Kidney tubule cell (primary cell): ENCODE measurements around the gene DCAF5.
"Not testable (repeated sequence)": the region's sequence is repeated elsewhere in the genome, so short reads cannot be mapped to it uniquely, and the experiment has no call there.

ENCODE experiments used
- DNase-seq: peaks from one replicate; pipeline ENCODE4 v3.0.0-alpha.2; 2018; ENCODE audit warnings: low spot score

The DCAF5 gene

DNA sequence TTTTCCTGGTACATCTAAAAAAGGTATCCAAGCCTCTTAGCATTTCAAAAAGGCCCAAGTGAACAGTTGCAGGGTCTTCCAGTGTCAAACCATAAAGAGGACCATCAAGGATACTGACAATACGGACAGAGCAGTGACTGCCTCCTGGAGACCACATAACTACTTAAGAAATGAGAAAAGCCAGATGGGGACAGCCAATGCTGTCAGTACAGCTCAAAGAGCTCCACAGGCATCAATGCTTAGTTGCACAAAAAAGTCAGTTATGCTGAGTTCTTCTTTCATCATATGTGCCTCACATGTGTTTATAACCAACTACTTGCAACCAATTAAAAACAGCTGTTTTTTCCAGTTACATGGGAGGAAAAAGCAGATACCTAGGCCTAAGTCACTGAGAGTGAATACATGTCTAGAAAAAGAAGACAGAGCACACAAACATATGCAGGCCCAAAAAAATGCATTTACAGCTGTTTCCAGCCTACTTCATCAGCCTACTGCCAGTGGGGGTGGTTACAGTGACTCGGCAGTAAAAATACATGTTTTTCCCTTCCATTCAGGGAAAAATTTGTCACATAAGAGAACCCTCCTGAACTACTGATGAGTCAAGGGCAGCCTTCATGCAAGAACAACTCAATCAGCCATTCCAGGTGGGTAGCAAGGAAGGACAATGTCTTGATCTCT lies 84.0 kb downstream of the DCAF5 start:
- DNase-seq: peak; percentile 81

DNA sequence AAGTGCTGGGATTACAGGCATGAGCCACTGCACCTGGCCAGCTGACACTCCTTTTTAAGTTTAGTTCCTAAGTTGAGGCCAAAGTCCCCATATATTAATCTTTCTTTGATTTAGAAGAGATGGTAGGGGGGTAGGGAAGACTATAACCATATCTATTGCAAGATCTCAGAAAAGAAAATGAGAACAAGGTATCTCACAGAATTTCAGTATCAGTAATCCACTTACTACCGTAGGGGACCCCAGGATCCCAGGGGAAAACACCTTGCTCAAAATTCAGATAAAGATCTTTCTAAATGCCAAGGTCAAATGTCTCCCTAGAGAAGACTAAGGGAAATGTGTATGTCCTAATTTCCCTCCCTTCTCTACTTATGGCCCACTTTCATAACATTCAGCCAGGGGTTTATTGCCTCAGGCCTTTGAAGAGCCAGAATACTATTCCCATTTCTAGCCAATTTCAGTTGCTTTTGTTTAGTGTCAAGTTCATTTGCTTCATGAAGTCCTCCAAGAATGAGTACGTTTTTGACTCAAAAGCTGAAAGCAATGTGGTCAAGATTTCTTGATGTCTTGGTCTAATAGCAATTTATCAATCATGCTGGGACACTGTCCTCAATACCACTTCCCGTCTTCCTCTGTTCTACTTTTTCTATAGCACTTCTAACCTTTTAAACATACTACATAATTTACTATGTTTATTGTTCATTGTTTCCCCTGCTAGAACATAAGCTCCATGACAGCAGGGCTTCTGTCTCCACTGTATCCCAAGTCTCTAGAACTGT lies 86.3 kb downstream of the DCAF5 start:
- no peak for DNase-seq

DNA sequence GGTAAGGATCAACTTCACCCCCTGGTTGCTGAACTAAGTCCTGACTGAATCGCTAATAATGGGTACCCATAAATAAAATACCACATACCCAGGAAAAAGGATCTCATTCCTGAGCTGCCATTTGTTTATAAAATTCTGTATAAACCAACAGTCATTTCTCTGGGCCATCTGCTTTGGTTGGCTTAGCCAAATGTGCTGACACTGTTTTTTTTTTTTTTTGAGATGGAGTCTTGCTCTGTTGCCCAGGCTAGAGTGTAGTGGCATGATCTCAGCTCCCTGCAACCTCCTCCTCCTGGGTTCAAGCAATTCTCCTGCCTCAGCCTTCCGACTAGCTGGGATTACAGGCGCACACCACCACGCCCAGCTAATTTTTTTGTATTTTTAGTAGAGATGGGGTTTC lies 87.0 kb downstream of the DCAF5 start:
- DNase-seq: not testable (repeated sequence)

GRCh38 chr14:69064596-69064995 lies 88.3 kb downstream of the DCAF5 start:
- no peak for DNase-seq

DNA sequence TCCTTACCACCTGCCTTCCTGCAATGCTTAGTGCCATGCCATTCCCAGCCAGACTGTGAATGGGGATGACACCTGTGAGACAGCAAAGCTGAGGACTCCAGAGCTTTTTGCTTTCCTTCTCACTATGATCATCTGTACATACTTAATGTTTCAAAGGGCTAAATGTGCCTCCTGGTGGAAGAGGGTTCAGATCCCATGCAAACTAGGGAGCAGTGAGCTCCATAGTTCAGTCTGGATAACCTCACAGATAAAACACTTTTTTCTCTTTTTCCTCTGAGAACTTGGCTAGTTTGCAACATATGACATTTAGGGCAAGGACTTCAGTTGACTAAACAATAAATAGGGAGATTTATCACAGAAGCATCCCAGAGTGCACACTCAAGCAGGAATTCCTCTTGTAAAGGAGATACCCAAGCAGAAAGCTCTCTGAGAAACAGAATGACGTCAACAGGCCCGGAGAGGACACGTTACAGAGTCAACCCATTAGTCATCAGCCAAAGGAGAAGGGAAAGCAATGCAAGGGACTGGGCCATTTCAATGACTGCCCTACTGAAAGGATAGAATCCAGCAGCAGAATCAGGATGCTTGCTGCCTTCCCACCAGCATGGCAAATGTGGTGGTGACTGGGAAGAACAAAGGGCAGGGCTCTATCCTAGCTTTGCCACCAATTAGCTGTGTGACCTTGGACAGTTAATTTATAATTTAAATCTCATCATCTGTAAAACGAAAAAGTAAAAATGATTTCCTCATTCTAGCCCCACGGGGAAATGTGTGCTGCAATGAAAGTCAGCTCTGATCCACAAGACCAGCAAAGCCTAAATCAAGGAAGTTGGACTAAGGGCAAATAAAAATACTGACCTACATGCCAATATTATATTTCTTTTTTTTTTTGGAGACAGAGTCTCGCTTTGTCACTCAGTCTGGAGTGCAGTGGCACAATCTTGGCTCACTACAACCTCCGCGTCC lies 93.0 kb downstream of the DCAF5 start:
- peak; percentile 73 for DNase-seq

- peak; percentile 55 for DNase-seq
Measured at GRCh38 chr14:69055999-69056788, 96.7 kb downstream of the DCAF5 start.

GRCh38 chr14:69055125-69055524 lies 97.8 kb downstream of the DCAF5 start:
- peak; percentile 79 for DNase-seq

DNA sequence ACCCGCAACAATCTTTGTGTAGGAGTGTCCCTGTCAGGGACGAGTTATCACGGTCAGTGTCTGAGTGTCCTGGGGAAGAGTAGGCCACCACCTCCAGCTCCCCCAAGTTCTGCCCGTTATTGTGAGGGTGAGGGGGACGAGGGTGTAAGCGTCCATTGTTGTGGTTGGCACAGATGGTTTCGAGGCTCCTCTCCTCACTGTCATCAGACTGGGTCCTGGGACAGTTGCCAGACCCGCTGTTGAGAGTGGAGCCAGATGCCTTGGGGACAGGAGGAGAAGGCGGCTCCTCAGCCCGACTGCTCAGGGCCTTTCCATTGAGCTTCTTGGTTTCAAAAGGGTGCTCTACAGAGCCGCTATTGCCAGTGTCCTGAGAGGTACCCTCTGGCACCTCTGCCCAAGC lies 98.9 kb downstream of the DCAF5 start:
- DNase-seq: no peak

GRCh38 chr14:69052181-69052601 lies 100.7 kb downstream of the DCAF5 start:
- no peak for DNase-seq

DNA sequence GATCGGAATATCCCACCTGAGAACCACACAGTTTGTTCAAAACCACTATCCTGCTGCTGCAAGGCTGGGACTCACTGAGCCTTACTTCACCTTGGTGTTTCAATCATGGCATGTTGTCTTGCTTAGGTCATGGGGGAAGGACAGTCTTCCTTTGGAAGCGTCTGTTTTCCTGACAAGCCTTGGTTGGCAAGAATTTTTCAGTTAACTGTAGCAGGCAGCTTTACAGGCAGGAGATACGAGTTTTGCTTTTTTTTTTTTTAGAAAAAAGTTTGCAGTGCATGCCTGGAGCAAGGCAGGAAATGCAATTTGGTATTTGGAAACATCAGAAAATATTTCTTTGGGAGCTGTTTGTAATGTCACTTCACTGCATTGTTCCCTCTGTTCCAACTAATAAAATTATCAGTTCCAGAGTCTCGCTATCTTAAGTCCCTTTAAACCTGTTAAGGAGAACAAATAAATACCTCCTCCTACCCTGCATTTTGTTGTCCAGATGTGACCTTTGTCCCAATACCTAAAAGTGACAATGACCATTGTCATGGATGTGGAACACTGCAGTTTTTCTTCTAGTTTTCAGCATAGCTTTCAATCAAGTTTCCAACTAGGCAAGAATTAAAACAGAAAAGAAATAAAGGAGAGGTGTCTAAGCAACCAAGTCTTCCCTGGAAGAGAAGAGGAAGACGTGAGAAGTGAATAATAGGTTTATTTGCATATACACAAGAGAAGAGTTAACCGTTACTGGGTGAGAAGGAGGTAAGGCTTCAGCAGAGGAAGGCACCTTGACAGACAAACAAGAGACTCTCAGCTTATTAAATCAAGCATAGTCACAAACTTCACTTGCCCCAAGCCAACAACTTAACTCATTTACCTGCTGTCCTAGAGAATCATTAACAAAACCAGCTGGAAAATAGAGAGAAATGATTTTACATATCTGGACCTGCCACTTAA lies 102.4 kb downstream of the DCAF5 start:
- peak; percentile 24 for DNase-seq

DNA sequence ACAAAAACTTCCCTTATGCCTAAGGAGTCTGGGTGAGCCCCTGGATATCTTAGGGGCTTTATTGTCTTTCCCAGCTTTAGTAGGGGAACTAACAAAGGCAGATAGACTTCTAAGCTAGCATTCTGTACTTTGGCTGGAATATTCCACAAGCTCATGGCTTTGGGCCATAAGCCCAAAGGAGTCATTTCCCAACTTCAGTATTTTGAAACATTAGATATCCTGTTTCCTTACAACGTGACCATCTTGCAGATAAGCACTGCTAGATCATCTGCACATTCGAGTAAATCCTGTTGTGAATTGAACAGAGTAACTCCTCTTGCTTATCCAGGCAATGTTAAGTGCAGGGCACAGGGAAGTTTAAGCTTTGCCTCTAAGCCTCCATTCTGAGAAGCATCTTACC lies 103.2 kb downstream of the DCAF5 start:
- no peak for DNase-seq

- peak; percentile 53 for DNase-seq
Measured at GRCh38 chr14:69048456-69048855, 104.5 kb downstream of the DCAF5 start.

DNA sequence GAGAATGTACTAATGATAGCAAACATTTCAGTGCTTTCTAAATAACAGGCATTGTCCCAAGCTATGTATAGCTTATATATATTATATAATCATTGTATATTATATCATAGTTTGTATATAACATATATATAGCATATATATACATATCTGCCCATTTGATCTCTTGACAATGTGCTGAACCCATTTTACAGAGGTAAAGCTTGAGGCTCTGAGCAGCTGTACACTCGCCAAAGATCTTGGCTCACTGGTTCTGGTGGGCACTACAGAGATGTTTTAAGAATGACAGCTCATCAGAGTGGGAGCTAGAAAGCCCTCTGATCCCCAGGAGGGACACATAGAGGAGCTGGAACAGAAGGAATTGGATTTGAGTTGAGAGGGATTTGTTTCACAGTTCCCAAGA lies 105.7 kb downstream of the DCAF5 start:
- DNase-seq: no peak

GRCh38 chr14:69046476-69046860 lies 106.5 kb downstream of the DCAF5 start:
- DNase-seq: peak; percentile 14

DNA sequence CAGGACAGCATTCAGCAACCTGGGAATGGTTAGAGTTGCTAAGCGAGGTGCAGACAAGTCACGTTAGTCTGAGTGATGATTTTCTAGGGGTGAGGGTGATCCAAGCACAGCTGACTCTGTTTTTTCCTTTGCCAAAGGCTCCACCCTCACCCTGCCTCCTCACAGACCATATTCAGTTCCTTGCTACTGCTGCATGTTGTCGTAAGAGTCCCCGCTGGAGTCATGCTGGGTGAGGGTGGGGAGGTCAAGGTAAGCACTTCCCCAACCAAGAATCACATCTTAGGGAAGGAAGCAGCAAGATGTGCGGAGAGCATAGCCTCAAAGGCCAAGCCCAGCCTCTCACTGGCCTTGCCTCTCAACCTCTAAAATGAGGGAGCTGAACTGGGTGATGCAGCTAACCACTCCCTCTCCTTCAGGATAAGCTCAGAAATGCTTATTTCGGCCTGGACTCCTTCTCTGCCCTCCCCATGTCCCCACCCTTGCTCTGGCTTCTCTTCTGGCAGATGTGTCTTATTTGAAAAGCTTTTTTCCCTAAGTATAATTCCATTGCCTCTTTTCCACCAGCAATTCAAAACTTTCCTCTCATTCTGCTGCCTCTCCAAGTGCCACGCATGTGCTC lies 107.0 kb downstream of the DCAF5 start:
- DNase-seq: no peak

- DNase-seq: peak; percentile 27
Measured at GRCh38 chr14:69044965-69045555, 107.9 kb downstream of the DCAF5 start.

DNA sequence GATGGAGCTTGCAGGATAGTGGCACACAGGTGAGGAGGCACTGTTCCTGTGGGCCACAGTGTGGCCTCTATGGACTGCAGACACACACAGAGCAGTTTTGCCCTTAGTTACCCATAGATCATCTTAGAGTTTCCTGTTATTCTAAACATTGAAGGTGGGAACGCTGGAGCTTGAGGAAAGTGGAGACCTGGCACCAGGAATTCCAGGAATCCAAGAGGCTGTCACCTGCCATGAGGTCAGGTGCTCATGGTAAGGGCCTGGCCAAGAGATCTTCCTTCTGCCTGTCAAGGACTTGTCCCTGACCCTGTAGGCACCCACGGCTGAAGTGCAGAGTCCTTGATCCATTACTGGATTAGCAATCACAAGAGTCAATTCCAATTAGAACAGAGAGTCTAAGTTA lies 108.6 kb downstream of the DCAF5 start:
- peak; percentile 59 for DNase-seq

DNA sequence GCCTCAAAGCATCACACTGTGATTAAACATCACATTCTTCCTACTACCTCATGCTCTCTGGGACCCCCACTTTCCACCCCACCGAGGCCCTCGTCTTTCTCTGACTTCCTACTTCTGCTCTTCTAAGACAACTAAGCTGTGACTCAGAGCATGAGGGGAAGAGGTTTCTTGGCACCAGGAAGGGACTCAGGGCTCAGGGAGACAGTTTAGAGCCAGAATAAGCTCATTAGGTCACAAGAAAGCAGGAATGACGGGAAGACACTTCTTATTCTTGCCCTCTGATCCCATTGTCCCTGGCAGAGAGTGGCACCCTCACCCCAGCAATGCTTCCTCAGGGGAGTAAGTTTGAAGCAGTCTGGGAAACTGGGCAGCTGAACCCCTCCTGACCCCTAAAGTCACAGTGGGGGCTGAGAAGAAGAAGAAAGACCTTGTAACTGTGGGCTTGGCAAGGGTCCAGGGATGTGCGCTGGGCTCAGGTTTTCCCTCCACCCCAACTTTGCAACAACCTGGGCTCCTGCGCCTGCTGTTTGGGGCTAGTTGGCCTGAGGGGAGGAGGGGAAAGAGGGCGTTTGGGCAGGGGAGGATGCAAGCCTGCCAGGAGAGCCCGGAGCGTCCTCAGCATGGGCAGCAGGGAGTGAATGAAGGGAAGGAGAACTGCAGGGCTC lies 109.2 kb downstream of the DCAF5 start:
- DNase-seq: peak; percentile 81
